Activated T-cell treated with anti-CD3 and anti-CD28 coated beads, Interleukin-2, amount 50 U/mL, for 4 hours (primary cell): ENCODE measurements around the gene RNF223. TPM values are rescaled to one million over a fixed set of nuclear protein-coding genes. Genes with fewer than 3 reads are reported as not detected.

Experiments used
- ATAC-seq, 2 donors: fragments of 200-7000 bp; cut with Tn5 transposase; one replicate each; pipeline ENCODE4 v1.10.0; 2021
- DNase-seq: peaks from one replicate; pipeline ENCODE4 v3.0.0-alpha.2; 2020
- H3K27me3 Mint-ChIP-seq: one replicate; pipeline ENCODE4 v1.8.0; 2021; ENCODE audit warnings: low read depth, mixed read lengths
- H3K36me3 Mint-ChIP-seq: one replicate; pipeline ENCODE4 v1.8.0; 2022; ENCODE audit warnings: mixed read lengths; ENCODE audit not compliant: insufficient read depth
- H3K4me1 Mint-ChIP-seq: one replicate; pipeline ENCODE4 v1.8.0; 2021; ENCODE audit warnings: low read depth, mixed read lengths
- H3K4me3 Mint-ChIP-seq: one replicate; pipeline ENCODE4 v1.8.0; 2021; ENCODE audit warnings: mild to moderate bottlenecking, moderate library complexity, mixed read lengths
- H3K9me3 Mint-ChIP-seq: one replicate; pipeline ENCODE4 v1.8.0; 2021; ENCODE audit warnings: mixed read lengths
- total RNA-seq, 3 donors: library from RNA; stranded (reverse); gene quantifications; one replicate each; pipeline ENCODE4 v1.2.1, GENCODE V29; 2021

RNF223 gene
- total RNA-seq: under 1 TPM in 1 of 3 donors, not detected in 2; 0.16 TPM

GRCh38 chr1:1073743-1074587, at the start of gene RNF223:
Gene RNF223 (minus strand): TSS chr1:1074306. CDS start chr1:1072566, 1,740 bp downstream.
- Mint-ChIP-seq H3K36me3 (no peaks in the 10 kb centered on the region), H3K27me3 (peaks cover 13% of the 10 kb centered on the region), H3K4me3 (no peak within 1 kb of the TSS), H3K4me1 (peaks cover 2% of the 10 kb centered on the region), H3K9me3 (no peaks in the 10 kb centered on the region)
- no peak for DNase-seq
- no peak for ATAC-seq

- no peak overlapping the region for H3K4me3 Mint-ChIP-seq
- DNase-seq: no peak
- no peaks in the 10 kb centered on the region for H3K36me3 Mint-ChIP-seq
- H3K9me3 Mint-ChIP-seq: no peaks in the 10 kb centered on the region
- H3K27me3 Mint-ChIP-seq: peaks cover 6% of the 10 kb centered on the region
- peaks cover 5% of the 10 kb centered on the region for H3K4me1 Mint-ChIP-seq
- no peak for ATAC-seq
Measured at GRCh38 chr1:1122981-1123480, 48.9 kb upstream of the RNF223 start.

- peak; percentile 97 to 98 for ATAC-seq
- peak; percentile 88 for DNase-seq
- H3K4me3 Mint-ChIP-seq: no peak overlapping the region
- no peaks in the 10 kb centered on the region for H3K36me3 Mint-ChIP-seq
- peaks cover 6% of the 10 kb centered on the region for H3K27me3 Mint-ChIP-seq
- H3K9me3 Mint-ChIP-seq: no peaks in the 10 kb centered on the region
- H3K4me1 Mint-ChIP-seq: peaks cover 5% of the 10 kb centered on the region
Measured at GRCh38 chr1:1122078-1122811, 48.1 kb upstream of the RNF223 start.

DNA sequence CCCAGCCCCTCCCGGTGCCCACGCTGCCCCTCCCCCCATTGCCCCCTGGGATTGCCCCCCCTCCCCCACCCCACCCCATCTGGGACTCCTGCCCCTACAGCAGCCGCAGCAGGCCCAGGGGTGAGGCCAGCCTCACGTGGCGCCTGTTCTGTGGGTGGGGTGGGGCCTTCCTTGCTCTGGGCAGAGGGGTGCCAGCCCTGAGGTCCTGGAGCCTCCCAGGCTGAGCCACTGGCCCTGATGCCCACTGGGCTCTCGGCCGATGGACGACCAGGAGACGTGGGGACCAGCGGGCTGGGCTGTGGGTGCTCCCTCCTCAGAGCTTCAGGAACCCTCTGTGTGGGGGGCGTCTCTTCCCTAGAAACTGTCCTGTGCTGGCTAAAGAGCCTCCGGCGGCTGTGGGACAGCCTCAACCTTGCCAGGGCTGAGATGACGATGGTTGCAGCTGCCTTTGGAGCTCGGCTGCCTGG, 47.5 kb upstream of the RNF223 start:
- ATAC-seq: peak; percentile 3 to 21
- Mint-ChIP-seq H3K4me3 (no peak overlapping the region), H3K27me3 (peaks cover 6% of the 10 kb centered on the region)

DNA sequence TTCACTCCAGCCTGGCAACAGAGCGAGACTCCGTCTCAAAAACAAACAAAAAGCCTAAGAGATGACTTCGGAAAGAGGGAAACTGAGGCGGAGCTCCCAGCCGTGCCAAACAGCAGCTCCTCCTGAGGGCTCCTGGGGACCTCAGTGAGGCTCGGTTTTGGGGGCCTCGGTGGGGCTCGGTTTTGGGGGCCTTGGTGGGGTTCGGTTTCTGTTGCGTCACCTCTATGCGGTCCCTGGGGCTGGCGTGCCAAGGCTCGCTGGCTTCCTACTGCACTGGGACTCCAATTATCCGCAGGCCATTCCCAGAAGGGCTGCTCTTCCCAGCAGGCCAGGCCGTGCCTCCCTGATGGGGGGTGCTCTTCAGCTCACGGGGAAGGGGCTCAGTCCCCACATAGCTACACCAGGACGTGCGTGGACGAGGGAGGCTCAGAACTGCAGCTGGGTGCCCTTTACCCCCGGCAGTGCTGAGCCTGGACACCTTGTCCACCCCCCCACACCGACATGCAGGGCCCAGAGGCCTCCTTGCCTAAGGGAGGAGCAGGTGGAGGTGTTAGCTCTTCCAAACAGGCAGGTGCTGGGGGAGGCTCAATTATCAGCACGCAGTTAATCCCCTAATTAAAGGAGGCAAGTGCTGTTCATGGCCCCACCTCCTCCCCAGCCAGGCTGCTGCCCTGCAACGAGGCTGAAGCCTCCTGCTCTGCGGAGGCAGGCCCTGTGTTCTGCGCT, 46.9 kb upstream of the RNF223 start:
- ATAC-seq: no peak
- Mint-ChIP-seq H3K4me3 (no peak overlapping the region), H3K36me3 (no peaks in the 10 kb centered on the region), H3K4me1 (peaks cover 5% of the 10 kb centered on the region), H3K27me3 (peaks cover 6% of the 10 kb centered on the region), H3K9me3 (no peaks in the 10 kb centered on the region)
- no peak for DNase-seq

More for the DNA sequence above, 47.5 kb upstream of the RNF223 start:
- DNase-seq: no peak
- Mint-ChIP-seq H3K4me1 (peaks cover 5% of the 10 kb centered on the region), H3K9me3 (no peaks in the 10 kb centered on the region), H3K36me3 (no peaks in the 10 kb centered on the region)

DNA sequence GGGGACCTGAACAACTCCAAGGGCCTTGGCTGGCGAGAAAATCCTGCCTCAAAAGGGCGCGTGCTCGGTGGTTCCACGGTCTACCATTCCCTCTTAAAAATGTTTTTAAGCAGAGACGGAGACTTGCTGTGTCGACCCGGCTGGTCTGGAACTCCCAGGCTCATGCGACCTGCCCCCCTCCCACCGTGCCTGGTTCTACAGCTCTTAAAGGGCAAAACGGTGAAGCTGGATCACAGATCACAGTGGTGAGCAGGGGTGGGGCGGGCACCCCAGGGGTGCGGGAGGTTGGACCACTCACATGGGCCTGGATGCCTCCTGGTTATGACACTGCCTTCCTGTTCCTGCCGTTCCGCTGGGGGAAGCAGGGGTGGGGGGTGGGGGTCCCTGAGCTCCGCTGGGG, 46.0 kb upstream of the RNF223 start:
- H3K27me3 Mint-ChIP-seq: peaks cover 6% of the 10 kb centered on the region

DNA sequence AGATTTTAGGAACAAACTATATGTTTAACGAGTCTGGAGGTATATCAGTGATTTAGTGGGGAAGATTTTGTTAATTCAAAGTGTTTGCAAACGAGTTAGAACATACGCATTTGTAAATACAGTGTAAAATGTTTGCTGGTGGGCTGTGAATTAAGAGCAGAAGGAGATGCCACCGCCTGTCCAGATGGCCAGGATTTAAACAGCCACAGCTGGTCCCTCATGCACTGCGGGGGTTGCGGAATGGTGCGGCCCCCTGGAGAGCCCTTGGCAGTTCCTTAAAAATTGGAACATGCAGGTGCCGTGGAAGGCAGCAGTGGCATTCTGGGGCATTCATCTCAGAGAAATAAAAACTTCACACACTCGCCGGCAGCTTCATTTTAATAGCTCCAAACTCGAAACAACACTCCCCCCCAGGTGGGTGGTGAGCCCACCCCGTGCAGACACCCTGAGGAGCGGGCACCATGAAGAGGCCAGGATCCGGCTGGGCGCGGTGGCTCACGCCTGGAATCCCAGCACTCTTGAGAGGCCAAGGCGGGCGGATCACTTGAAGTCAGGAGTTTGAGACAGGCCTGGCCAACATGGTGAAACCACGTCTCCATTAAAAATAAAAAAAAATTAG, 45.3 kb upstream of the RNF223 start:
- no peaks in the 10 kb centered on the region for H3K36me3 Mint-ChIP-seq
- H3K4me1 Mint-ChIP-seq: peaks cover 10% of the 10 kb centered on the region
- H3K9me3 Mint-ChIP-seq: no peaks in the 10 kb centered on the region
- no peak for DNase-seq
- no peak for ATAC-seq
- H3K27me3 Mint-ChIP-seq: peaks cover 6% of the 10 kb centered on the region
- no peak overlapping the region for H3K4me3 Mint-ChIP-seq

More for the DNA sequence above, 46.0 kb upstream of the RNF223 start:
- Mint-ChIP-seq H3K36me3 (no peaks in the 10 kb centered on the region), H3K4me3 (no peak overlapping the region), H3K4me1 (peaks cover 6% of the 10 kb centered on the region), H3K9me3 (no peaks in the 10 kb centered on the region)
- no peak for DNase-seq
- ATAC-seq: no peak

DNA sequence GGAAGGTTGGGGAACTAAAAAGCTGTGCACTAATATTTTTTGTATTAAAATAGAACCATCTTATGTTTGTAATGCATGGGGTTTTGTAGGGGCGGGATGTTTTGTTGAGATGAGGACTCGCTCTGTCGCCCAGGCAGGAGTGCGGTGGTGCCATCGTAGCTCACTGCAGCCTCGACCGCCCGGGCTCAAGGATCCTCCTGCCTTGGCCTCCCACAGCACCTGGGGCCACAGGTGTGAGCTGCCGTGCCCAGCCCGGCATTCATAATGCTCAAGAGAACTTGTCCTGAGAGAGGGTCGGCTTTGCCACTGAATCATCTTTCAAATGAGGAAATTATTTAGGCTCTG, 44.7 kb upstream of the RNF223 start:
- H3K36me3 Mint-ChIP-seq: no peaks in the 10 kb centered on the region
- H3K9me3 Mint-ChIP-seq: no peaks in the 10 kb centered on the region
- DNase-seq (no peak), ATAC-seq (no peak)
- H3K4me1 Mint-ChIP-seq: peaks cover 10% of the 10 kb centered on the region
- H3K4me3 Mint-ChIP-seq: no peak overlapping the region
- peaks cover 6% of the 10 kb centered on the region for H3K27me3 Mint-ChIP-seq

GRCh38 chr1:1118011-1118875, 44.1 kb upstream of the RNF223 start:
- Mint-ChIP-seq H3K36me3 (peaks cover 2% of the 10 kb centered on the region), H3K27me3 (peaks cover 6% of the 10 kb centered on the region), H3K4me1 (peaks cover 5% of the 10 kb centered on the region), H3K9me3 (peaks cover 3% of the 10 kb centered on the region), H3K4me3 (no peak overlapping the region)
- ATAC-seq: no peak
- DNase-seq: no peak

- Mint-ChIP-seq H3K4me1 (peaks cover 5% of the 10 kb centered on the region), H3K27me3 (peaks cover 6% of the 10 kb centered on the region), H3K4me3 (peak overlapping the region; percentile 53), H3K9me3 (peaks cover 3% of the 10 kb centered on the region), H3K36me3 (peaks cover 7% of the 10 kb centered on the region)
- ATAC-seq: no peak
- DNase-seq: no peak
Measured at GRCh38 chr1:1117469-1117831, 43.3 kb upstream of the RNF223 start.

DNA sequence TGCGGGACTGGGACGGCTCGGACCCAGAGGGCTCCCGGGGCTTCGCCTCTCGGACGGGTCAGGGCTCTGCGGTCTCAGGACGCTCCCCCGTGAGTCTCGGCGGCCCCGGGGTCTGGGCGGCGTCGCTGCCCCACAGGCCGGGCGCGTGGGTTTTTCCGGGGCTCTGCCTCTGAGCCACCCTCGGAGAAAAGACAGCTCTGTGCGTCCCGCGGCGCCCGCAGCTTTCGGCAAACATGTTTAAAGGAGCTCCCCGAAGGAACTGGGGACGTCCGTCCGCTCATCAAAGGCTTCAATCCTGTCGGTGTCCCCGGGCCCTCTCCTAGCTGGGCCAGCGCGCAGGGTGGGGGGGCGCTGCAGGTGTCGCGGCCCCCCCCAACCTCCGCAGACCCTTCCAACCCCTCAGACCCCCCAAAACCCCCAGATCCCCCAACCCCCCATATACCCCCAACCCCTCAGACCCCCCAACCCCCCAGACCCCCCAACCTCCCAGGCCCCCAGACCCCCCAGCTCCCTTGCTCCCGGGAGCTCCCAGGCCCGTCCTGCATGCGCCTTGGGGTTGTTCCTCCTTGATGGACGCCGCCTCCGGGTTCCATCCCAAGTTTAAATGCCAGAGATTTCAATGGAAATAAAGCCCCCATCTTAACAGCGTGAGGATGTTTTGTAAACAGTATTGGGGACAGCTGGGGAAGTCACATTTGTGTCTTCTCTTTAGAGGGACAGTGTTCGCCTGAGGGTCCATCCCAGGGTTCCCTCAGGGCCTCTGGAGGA, 42.8 kb upstream of the RNF223 start:
- Mint-ChIP-seq H3K27me3 (peaks cover 6% of the 10 kb centered on the region), H3K9me3 (peaks cover 3% of the 10 kb centered on the region), H3K4me1 (peaks cover 5% of the 10 kb centered on the region), H3K36me3 (peaks cover 11% of the 10 kb centered on the region), H3K4me3 (peak overlapping the region; percentile 53)
- peak; percentile 5 to 15 for ATAC-seq
- peak; percentile 42 for DNase-seq

DNA sequence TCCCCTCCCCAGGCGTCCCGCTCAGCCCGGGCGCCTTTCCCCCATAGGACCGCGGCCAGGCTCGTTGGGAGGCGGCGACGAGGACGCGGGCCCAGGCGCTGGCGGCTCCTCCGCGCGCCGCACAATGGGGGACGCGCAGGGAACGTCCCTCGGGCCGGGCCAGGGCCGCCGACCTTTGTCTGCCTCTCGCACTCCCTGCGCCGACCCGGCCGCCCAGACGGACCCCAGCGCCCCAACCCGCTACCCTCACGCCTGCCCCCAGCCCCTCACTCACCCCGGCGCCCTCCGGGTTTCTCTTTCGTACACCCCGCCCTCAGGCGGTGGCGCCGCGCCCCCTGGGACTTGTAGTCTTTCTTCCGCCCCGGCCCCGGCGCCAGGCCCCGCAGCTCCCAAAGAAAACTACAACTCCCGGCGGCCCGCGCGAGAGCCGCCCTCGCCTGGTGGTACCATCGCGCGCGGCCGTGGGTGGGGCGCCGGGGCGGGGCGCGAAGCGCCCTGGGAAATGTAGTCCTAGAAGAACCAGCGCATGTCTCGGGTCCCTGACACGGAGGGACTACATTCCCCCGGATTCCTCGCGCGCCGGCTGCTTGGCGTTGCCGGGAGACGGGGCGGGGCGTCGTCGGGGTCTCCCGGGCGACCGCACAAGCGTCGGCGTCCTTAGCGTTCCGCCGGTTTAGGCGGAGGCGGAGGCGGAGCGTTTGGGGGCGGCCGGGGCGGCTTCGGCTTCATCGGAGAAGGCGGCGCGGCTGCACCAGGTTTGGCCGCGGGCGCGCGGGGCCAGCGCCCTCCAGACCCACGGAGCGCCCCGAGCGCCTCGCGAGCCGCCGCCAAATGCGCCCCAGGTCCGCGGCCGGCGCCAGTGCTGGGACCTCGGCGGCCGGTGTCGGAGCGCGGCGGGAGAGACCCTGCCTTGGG, 41.9 kb upstream of the RNF223 start, which contains the start of gene C1orf159:
C1orf159 (minus strand) TSS at position 304 of the 915 bp plus-strand sequence. CDS start 24,546 bp downstream, outside the sequence.
- peaks cover 3% of the 10 kb centered on the region for H3K9me3 Mint-ChIP-seq
- peak within 1 kb of the TSS; percentile 84 for H3K4me3 Mint-ChIP-seq
- peaks cover 5% of the 10 kb centered on the region for H3K4me1 Mint-ChIP-seq
- H3K36me3 Mint-ChIP-seq: peaks cover 11% of the 10 kb centered on the region
- H3K27me3 Mint-ChIP-seq: peaks cover 6% of the 10 kb centered on the region
- DNase-seq (peak; percentile 99), ATAC-seq (peak; percentile 93 to 94)
